ENCODE data around the gene NRBF2. TPM values are rescaled to one million over a fixed set of nuclear protein-coding genes. Genes with fewer than 3 reads are reported as not detected.

NRBF2 gene
- total and polyA plus RNA-seq, 4 donors, result 13.7 to 31.8 (median 22.3) TPM

DNA sequence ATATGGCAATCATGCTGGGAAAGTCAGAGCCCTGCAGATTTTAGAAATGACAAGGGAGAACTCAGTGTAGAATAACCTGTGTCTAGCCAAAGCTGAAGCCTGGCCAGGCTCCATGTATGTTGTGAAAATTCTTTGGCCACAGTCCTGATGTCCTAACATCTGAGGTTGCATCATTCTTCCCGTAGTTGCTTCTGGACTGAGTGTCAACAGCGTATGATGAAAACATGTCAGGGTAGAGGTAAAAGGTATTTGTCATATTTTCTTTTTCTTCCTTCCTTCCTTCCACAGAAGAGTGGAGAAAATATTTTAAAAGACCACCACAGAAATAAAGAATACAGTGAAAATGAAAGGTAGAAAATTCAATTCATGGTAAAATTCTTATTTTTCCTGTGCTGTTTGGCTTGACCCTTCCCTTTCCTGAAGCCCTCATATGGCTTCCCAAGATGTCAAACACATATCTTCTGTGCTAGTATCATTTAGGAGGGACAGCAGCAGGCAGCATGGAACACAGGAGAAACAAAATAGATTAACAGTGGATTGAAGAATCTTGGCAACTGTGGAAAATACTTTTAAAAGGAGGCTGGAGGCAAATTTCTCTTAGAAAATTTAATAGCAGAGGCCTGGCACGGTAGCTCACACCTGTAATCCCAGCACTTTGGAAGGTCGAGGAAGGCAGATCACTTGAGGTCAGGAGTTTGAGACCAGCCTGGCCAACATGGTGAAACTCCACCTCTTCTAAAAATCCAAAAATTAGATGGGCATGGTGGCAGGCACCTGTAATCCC is 18.9 kb upstream of the NRBF2 start (continued):
- TF ChIP-seq REST (IDR thresholded peaks at IDR 0.05) (peak; percentile 78), HNF4G (IDR thresholded peaks at IDR 0.05) (peak; percentile 22), RAD21 (IDR thresholded peaks at IDR 0.05) (peak; percentile 42 to 54), RXRA (IDR thresholded peaks at IDR 0.05) (peak; percentile 77 to 90), FOXA1 (IDR thresholded peaks at IDR 0.05) (peak; percentile 95), EGR1 (IDR thresholded peaks at IDR 0.05; ENCODE audit: low read depth in 2 of 2) (peak; percentile 39 to 62), SP1 (IDR thresholded peaks at IDR 0.05) (peak; percentile 86), HNF4A (conservative IDR thresholded peaks at IDR 0.05) (peak; percentile 85 to 91)
- TF ChIP-seq, protein P1, sequence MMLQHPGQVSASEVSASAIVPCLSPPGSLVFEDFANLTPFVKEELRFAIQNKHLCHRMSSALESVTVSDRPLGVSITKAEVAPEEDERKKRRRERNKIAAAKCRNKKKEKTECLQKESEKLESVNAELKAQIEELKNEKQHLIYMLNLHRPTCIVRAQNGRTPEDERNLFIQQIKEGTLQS (IDR thresholded peaks at IDR 0.05), result peak; percentile 97

GRCh38 chr10:63115732-63116383 is 17.3 kb upstream of the NRBF2 start:
- no peak for DNase-seq (ENCODE audit: low spot score)
- Histone ChIP-seq H3K4me3 (ENCODE audit: low read depth in 1 of 3, low read length in 3 of 3) (no peak overlapping the region), H3K27ac (ENCODE audit: low read depth in 1 of 2, low read length in 2 of 2) (peak overlapping the region; percentile 85 to 92), H3K4me1 (ENCODE audit: control insufficient read depth in 4 of 4, insufficient read depth in 4 of 4, low read length in 3 of 4) (peaks cover 0 to 17% (median 7%) of the 10 kb centered on the region in 4 donors), H3K27me3 (ENCODE audit: control insufficient read depth in 4 of 4, insufficient read depth in 4 of 4, low read length in 3 of 4) (no peaks in the 10 kb centered on the region), H3K9ac (ENCODE audit: low read depth in 1 of 2, low read length in 2 of 2) (peak overlapping the region in 1 of 2 donors; percentile 82), H3K9me3 (ENCODE audit: control insufficient read depth in 4 of 4, low read length in 3 of 4) (no peaks in the 10 kb centered on the region), H3K36me3 (ENCODE audit: control insufficient read depth in 4 of 4, insufficient read depth in 3 of 4, low read depth in 1 of 4, low read length in 3 of 4) (no peaks in the 10 kb centered on the region)
- WGBS, result 36% methylated on average over 7 of the region's 7 CpGs
- peak; percentile 43 to 46 for TF ChIP-seq RAD21 (IDR thresholded peaks at IDR 0.05)
- peak; percentile 89 for TF ChIP-seq ZBTB33 (IDR thresholded peaks at IDR 0.05)
- no peak for TF ChIP-seq GABPA (IDR thresholded peaks at IDR 0.05 in 1 of 2, conservative IDR thresholded peaks at IDR 0.05 in 1 of 2)
- peak; percentile 73 to 90 for TF ChIP-seq RXRA (IDR thresholded peaks at IDR 0.05)
- TF ChIP-seq, protein P2, sequence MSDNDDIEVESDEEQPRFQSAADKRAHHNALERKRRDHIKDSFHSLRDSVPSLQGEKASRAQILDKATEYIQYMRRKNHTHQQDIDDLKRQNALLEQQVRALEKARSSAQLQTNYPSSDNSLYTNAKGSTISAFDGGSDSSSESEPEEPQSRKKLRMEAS (IDR thresholded peaks at IDR 0.05), result peak; percentile 87
- peak; percentile 90 for TF ChIP-seq REST (IDR thresholded peaks at IDR 0.05)
- peak in 1 of 2 donors; percentile 35 for TF ChIP-seq EGR1 (IDR thresholded peaks at IDR 0.05; ENCODE audit: low read depth in 2 of 2)
- TF ChIP-seq FOXA1 (IDR thresholded peaks at IDR 0.05), result peak; percentile 29
- peak; percentile 16 for TF ChIP-seq CTCF (IDR thresholded peaks at IDR 0.05; ENCODE audit: low read depth, low read length, missing input control)
- TF ChIP-seq TAF1 (conservative IDR thresholded peaks at IDR 0.05), result no peak
- peak; percentile 49 for TF ChIP-seq FOXA2 (IDR thresholded peaks at IDR 0.05)
- TF ChIP-seq JUND (IDR thresholded peaks at IDR 0.05), result peak; percentile 69 to 92
- TF ChIP-seq SP1 (IDR thresholded peaks at IDR 0.05), result peak; percentile 86
- TF ChIP-seq, protein P1 (IDR thresholded peaks at IDR 0.05), result peak; percentile 52
- peak; percentile 54 for TF ChIP-seq HNF4G (IDR thresholded peaks at IDR 0.05)
- peak; percentile 63 for TF ChIP-seq NR2F2 (IDR thresholded peaks at IDR 0.05)
- peak; percentile 66 for TF ChIP-seq YY1 (IDR thresholded peaks at IDR 0.05)
- TF ChIP-seq HNF4A (conservative IDR thresholded peaks at IDR 0.05), result peak; percentile 89

Measured in liver (tissue), 9 donors.